ENCODE data around the gene ENPEP.
"Not testable (repeated sequence)": the region's sequence is repeated elsewhere in the genome, so short reads cannot be mapped to it uniquely, and the experiment has no call there.

The ENPEP gene

DNA sequence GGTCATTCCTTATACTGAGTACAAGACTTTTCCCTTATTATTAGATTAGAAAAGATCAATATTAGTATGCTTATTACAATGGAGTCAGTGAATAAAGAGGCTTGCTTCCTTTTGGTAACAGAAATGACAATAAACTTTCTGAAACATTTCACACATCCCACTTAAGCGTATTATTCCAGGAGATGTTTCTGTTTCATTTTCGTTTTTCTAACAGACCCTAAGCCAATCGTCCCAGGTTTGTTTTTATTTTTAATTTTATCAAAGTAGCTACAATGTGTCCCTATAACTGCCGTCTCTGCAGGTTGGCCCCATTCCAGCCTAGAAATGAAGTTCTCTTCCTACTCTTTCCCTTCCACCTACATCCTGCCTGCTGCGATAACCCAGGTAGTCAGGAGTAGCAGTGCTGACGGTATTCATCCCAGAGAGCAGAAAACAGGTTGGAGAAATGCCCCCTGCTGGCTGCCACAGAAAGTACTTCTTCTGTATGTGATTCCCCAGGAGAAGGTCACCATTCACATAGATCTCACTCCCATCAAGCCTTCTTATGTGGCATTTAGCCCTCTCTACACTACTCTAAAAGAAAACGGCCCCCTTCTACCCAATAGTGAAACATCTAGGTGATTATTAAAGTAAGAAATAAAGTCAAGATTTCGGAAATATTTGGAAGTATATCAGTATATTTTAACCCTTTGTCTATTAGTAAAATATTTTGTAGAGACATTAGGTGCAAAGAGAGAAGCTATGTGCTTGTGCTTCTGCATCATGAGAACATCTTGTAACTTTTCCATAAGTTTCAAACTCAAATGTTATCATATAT lies 40.4 kb downstream of the ENPEP start:
- DNase-seq (ENCODE audit: low read depth): peak; percentile 49

DNA sequence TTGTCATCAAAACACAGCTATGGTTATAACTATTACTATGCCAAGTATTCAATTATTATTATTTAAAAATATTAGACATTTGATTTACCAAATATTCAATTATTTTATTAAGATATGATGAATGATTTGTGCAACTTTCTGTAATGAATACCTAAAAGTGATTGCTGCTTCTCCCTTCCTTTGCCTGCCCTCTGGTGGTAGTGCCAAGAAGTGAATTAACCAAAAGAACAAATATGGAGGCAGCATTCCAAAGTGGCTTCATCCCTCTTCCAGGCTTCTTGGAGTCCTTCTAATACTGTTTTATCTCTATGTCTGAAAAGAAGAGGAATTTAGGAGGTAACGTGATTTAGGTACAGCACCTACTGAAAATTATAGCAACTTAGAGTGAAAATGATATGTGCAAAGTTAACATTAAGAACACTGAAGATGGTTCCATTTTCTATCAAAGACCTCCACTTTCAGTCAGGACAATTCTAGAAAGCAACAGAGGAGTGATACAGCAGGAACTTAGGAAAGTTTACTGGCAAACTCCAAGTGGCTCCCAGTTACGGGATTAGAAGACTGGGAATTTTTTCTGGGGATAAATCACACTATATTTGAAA lies 43.0 kb downstream of the ENPEP start:
- DNase-seq (ENCODE audit: low read depth): no peak

DNA sequence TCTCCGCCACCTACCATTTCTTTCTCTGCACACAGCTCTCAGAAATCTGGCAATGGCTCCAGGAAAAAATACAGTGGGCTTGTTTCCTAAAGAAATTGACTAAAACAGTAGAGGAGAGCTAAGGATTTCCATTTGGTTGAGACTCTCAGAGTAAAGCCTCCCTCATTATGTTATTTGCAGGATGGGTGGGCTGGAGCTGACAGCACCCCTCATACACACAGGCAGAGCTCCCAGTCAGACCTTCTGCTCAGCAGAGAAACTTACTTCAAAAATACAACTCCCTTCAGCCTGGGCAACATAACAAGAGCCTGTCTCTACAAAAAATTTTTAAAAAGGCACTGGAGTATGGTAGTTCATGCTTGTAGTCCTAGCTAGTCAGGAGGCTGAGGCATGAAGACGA lies 44.9 kb downstream of the ENPEP start:
- DNase-seq (ENCODE audit: low read depth): no peak

DNA sequence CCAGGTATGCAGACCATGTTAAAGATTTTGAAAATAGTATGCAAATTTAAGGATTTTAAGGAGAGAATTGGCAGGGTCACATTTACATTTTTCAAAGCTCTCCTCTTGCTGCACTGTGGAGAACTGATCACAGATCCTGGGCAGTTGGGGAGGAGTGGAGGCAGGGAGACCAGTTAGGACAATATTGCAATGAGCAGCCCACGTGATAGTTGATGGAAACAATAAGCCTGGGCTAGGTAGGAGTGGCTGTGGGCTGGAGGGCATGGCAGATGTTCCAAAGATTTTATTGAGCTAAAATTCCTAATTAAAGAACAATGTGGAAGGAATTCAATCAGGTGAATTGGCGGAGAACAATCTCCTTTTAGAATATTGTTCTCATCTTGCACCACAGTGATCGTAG lies 50.6 kb downstream of the ENPEP start:
- no peak for DNase-seq (ENCODE audit: low read depth)

DNA sequence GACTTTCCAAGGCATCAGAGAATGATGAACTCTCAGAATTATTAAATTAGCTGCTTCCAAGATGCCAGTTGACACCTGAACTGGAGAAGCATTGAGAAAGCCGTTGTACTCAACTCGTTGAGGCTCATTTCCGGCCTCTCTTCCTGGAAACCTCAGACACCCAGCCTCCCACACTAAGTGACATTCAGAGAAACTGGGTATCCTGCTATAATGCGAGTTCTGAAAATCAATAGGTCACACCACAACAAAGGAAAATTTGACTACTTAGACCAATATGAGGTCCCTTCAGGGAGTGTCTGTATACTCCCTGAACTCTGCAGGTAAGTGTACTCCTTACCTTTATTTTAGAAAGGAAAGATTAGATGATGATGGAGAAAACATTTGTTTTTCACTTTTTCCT lies 51.2 kb downstream of the ENPEP start:
- no peak for DNase-seq (ENCODE audit: low read depth)

DNA sequence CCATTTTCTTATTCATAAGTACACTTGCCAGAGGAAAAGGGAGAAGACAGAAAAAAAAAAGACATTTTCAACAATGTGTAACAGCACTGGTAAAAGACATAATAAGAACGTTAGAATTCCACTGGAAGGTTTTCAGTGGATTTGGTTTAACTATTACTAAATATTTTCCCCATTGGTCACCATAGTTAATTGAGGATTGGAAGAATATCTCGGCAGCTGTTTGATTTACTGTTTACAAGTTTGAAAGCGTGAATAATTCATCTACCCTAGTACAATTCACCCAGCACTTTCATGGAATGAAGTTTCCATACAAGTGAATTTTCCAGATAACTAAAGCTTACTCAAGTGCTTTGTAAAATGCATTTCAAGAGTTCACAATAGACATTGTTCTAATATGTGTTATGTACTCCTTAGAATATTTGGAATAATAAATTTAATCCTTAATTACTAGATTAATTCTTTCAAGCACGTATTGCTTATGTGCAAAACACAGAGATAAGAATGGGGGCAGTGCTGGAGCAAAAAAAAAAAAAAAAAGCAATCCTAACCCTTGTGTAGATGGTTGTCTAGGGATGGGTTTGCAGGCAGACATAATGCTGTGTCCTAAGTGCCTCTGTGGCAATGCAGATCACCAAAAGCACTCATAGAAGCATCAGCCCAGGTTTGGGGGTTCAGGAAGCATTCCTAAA lies 57.1 kb downstream of the ENPEP start:
- no peak for DNase-seq (ENCODE audit: low read depth)

DNA sequence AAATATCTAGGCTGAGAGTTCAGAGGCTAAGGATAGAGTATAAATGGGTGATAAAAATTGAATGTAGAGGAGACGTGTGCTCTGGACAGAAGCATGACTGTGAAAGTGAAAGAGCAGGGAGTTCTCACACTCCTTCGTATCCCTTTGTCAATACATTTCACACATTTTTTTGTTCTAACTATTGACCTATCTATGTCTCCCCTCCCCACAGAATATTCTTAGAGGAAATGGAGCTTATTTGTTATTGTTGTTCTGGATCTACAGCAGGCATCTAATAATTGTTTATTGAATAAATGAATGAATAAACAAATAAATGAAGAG lies 57.6 kb downstream of the ENPEP start:
- DNase-seq (ENCODE audit: low read depth): no peak

DNA sequence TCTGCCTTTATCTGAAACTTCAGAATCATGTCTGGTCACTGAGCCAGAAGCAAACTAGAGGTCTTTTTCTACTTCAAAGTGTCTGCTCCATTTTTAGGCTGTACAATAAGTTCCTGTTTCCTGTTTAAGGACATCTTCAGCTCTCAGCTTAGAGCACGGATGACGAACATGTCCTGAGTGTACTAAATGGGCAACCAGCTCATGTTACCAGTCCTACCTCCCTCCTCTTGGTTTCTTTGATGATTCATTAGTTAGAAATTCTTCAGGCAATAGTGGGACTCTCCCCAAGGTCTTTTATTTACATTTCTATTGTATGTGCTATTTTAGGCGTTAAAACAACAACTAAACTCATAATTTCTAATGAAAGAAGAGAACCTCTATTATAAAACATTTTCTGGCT lies 58.0 kb downstream of the ENPEP start:
- DNase-seq (ENCODE audit: low read depth): peak; percentile 95

DNA sequence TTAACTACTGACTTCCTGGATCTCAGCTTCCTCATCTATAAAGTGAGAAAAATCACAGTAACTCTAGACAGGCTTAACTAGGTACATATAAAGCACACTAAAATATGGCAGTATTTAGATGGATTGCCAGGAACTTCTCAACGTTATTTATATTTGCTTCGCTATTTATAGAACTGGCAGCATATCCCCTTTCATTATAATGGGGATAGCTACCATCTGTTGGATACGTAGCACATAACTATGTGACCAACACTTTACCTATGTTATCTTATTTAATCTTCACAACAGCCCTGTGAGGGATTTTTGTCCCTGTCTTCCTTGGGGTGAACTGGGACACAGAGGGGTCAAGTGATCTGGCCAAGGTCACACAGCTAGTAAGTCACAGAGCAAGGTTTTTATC lies 64.6 kb downstream of the ENPEP start:
- no peak for DNase-seq (ENCODE audit: low read depth)

DNA sequence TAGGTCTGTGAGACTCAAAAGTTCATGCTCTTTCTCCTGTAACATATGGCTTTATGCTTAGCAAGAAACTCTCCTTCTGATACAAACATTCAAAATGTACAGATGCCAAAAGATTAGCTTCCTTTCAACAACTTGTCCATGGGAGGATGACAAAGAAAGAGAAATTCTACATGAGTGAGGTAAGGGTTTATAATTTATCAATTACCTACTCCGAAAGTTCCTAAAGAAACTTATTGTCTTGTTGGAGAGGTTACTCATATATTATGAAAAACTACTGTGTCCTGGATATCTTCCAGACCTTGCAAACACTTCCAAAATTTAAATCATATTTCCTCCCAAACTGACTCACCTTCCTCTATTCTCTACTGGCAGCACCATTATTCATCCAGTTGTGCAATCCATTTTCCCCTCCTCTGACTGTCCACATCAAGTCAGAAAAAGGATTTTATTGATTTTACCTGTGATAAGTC lies 65.1 kb downstream of the ENPEP start:
- peak; percentile 55 for DNase-seq (ENCODE audit: low read depth)

DNA sequence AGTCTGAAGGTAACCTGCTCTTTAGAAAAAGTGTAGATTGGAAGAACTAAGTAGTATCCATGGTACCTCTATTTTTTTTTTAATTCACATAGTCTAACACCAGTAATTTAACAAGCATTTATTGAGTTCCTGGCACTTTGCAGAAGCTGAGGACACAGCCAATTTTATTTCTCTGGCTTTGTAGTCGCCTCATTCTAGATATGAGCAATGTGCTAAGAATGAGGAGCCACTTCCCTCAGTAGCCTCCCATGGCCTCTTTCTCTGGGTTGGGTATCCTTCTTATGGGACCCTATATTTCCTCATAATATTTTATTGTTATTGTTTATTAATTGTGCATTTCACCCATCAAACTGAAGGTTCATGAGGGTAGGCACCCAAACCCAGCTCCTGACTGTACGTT lies 67.6 kb downstream of the ENPEP start:
- DNase-seq (ENCODE audit: low read depth): no peak

DNA sequence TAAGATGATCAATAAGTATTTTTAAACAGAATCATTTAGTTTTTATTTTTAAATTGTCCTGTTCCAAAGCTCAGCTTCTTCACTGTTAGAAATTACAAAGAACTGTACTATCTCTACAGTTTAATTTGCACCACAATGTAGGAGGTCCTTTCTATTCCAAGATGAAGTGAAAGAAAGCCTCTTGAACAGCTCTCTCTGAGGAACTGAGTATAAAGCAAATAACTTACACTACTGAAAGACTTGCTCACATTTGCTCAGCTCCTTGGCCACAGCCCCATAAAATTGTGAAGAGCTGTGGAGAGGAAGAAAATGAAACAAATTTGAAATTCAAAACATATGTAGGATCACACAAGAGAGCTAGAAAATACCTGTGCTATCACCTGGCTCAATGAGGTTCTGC lies 68.6 kb downstream of the ENPEP start:
- no peak for DNase-seq (ENCODE audit: low read depth)

DNA sequence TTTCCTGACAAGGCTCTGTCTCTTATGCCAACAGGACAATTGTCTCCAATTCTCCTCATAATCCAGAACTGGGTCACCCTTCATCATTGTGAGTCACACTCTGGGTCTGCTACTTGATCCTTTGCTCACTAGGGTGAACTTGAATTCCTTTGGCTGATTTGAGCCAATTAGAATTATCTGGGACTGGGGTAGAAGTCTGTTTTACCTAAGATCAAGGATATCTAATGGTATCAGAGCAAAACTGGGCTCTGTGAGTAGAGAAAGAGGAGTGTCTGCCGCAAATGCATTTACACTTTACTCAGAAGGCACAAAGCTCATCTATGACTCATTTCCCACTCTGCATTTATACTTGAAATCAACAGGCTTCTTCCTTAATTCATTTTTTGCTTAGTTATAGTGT lies 74.3 kb downstream of the ENPEP start:
- DNase-seq (ENCODE audit: low read depth): no peak

DNA sequence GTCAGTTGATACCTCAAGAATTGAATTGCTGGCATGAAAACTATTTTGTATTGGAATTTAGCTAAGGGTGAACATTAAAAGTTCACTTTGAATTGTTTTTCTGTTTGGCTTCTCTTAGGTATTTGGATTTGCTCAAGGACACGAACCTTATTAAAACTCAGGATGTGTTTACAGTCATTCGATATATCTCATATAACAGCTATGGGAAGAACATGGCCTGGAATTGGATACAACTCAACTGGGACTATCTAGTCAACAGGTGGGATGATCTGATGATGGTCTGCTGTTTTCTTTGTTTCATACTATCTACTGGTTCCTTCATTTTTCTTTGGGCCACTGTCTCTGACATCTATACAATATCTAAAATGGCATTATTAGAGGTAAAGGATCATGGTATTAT lies 77.2 kb downstream of the ENPEP start:
- no peak for DNase-seq (ENCODE audit: low read depth)

DNA sequence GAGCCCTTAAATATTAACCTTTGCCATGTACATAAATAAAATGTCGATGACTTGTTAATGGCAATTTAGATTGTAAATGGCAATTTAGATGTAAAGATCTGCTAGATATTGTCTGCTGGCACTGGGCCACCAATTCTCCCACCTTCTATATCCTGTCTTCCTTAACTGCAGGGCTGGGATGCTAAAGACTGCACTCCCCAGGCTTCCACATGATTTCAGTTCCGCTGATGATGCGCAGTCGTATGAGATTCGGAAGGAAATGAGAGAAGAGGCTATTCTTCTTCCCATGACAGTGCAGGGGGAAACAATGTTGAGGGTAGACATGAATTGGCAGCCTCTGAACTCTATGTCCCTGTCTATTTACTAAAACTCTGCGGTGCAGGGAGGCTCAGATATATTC lies 91.3 kb downstream of the ENPEP start:
- no peak for DNase-seq (ENCODE audit: low read depth)

DNA sequence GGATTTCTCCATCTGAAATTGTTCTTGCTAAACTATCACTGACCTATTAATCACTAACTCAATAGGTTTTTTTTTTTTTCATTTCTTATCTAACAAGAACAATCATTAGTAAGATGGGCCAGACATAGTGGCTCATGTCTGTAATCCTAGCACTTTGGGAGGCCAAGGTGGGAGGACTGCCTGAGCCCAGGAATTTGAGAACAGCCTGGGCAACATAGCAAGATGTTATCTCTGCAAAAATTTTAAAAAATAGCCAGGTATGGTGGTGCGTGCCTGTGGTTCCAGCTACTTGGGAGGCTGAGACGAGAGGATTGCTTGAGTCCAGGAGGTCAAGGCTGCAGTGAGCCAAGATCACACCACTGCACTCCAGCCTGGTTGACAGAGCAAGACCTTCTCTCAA lies 100.7 kb downstream of the ENPEP start:
- not testable (repeated sequence) for DNase-seq (ENCODE audit: low read depth)

DNA sequence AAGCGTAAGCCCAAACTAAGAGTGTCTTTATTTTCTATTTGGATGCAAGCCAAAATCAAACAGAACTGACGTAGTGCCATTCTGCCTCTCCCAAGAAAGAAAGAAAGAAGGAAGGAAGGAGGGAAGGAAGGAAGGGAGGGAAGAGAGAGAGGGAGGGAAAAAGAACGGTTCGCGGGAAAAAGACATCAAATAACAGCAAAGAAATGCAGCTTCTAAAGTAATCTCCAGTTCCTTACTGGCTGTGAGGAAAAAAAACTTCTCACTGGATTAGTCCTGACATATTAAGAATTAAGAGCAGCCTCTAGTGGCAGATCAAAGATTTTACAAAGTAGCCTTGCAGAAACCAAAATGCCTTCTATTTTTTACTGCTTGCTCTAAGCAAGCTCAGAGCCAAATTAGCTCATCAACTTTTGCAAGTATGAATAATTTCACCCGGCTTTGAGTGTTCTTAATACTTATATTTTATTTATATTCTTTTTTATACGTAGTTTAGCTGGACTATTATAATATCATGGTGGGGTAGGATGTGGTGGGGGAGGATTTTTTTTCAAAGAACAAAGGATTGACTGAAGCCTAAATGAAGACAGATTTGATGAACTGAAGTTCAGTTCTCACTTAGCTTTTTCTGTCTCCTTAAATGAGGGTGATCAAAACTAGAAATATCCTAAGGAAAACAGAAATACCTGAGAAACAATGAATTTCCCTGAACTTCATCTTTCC lies 110.3 kb downstream of the ENPEP start:
- peak; percentile 66 for DNase-seq (ENCODE audit: low read depth)

DNA sequence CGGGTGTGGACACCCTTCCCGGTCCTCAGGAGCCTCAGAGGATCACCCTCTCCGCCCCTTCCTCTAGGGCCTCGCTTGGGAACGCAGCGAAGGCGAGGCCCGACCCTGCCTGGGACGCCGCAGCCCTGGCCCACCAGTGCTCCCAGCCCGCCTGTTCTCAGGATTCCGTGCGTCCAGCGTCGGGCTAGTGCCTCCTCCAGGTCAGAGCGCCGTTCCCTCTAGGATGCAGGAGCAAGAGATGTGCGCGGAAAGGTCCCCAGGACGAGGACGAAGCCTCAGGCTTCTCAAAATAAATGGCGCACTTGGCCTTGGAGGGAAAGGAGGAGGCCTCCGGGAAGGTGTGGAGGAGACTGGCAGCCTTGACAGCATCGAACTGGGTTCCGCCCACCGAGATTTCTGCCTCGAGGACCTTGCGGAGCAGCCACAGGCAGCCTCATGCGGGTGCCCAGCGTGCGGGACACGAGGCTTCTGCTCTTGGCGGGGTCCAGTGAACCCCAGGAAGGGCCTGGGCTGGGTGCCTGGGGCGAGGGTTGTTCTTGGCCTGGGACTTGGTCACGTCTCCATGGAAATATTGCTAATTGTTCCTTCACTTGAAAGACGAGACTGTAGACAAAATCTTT lies 111.8 kb downstream of the ENPEP start:
- DNase-seq (ENCODE audit: low read depth): no peak

DNA sequence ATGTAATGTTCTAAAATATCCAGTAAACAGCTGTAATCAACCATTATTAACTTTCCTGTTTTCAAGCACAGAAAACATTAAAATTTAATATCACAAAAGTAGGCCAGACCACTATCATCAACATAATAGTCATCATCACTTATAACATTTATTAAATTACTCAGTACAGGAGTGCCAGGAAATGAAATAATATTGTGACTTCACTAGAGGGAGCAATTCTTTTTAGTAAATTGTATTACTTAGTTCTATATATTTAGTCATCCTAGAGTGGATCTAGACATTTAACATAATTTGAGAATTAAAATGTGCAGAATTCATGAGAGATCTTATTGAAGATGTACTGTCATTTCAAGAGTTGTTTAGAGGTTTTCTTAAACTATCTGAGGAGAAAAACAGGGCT lies 113.3 kb downstream of the ENPEP start:
- no peak for DNase-seq (ENCODE audit: low read depth)

DNA sequence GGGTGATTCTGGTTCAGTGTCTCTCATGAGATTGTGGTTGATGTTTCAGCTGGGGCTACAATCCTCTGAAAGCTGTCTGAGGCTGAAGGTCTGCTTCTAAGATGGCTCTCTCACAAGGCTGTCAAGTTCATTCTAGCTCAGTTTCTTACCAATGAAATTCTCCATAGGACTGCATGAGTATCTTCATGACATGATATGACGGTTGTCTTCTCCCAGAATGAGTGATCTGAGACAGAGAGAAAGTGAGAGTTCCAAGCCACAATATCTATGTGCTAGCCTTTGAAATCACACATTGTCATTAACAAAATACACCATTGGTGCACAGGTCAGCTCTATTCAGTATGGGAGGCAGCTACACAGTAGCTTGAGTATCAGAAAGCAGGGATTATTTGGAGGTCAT lies 119.6 kb downstream of the ENPEP start:
- no peak for DNase-seq (ENCODE audit: low read depth)

DNA sequence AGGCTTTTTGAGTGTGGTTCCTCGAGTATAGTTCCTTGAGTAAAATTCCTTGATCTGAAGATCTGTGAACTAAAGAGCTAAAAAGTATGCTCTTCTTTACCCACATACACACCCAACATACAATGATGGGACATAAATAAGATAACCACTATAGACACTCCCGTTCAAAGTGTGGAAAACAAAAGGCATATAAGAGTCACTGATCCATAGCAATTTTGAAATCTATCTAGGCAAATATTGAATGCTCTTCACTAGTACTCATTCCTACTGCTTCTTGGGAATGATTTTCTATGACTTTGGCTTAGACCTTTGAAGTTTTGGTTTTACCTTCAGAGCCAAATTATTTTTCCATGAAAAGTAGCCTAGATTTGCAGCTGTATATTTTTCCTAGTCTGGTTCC lies 120.5 kb downstream of the ENPEP start:
- DNase-seq (ENCODE audit: low read depth): no peak

DNA sequence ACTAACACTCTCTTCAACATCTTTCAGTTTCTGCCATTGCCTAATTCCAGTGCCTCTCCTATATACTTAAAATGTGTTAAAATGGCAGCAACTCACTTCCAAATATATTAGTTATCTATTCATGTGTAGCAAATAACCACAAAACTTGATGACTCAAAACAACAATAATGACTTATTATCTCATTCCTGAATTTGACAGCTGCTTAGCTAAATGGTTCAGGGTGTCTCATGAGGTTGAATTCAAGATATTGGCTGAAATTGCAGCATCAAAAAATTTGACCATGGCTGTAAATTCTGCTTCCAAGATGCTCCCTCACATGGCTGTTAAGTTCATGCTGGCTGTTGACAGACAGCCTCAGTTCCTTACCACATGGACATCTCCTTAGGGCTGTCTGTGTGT lies 121.6 kb downstream of the ENPEP start:
- DNase-seq (ENCODE audit: low read depth): no peak

All from fibroblast of the conjunctiva (primary cell).